ENCODE results near the gene KRTAP5-8.
"Not testable (repeated sequence)": the region's sequence is repeated elsewhere in the genome, so short reads cannot be mapped to it uniquely, and the experiment has no call there.

Gene KRTAP5-8

GRCh38 chr11:71518506-71519471, 19.0 kb upstream of the KRTAP5-8 start:
- DNase-seq, result no peak

GRCh38 chr11:71519546-71519945, 18.3 kb upstream of the KRTAP5-8 start:
- no peak for DNase-seq

- DNase-seq, result no peak
Observed at GRCh38 chr11:71525188-71525937, 12.5 kb upstream of the KRTAP5-8 start.

- DNase-seq, result no peak
Observed at GRCh38 chr11:71525938-71526495, 11.8 kb upstream of the KRTAP5-8 start.

- not testable (repeated sequence) for DNase-seq
Observed at GRCh38 chr11:71526796-71527575, 10.8 kb upstream of the KRTAP5-8 start, which contains the start of gene KRTAP5-7. Gene KRTAP5-7, plus strand, starts transcription at chr11:71527267. Its CDS starts 34 bp downstream, at chr11:71527301.

GRCh38 chr11:71527576-71528210, 10.1 kb upstream of the KRTAP5-8 start:
- no peak for DNase-seq

- DNase-seq, result no peak
Observed at GRCh38 chr11:71530602-71531001, 7.2 kb upstream of the KRTAP5-8 start.

GRCh38 chr11:71532036-71532610, 5.7 kb upstream of the KRTAP5-8 start:
- DNase-seq, result no peak

- not testable (repeated sequence) for DNase-seq
Observed at GRCh38 chr11:71534711-71535608, 2.9 kb upstream of the KRTAP5-8 start.

- no peak for DNase-seq
Observed at GRCh38 chr11:71535825-71536224, 2.0 kb upstream of the KRTAP5-8 start.

- no peak for DNase-seq
Observed at GRCh38 chr11:71537537-71537936, 288 bp upstream of the KRTAP5-8 start.

GRCh38 chr11:71538666-71538990, 803 bp downstream of the KRTAP5-8 start:
- DNase-seq, result no peak

GRCh38 chr11:71539017-71539416, 1.2 kb downstream of the KRTAP5-8 start:
- no peak for DNase-seq

- not testable (repeated sequence) for DNase-seq
Observed at GRCh38 chr11:71539971-71540370, 2.1 kb downstream of the KRTAP5-8 start.

- DNase-seq, result not testable (repeated sequence)
Observed at GRCh38 chr11:71540521-71541304, 2.9 kb downstream of the KRTAP5-8 start.

GRCh38 chr11:71542382-71542781, 4.6 kb downstream of the KRTAP5-8 start:
- DNase-seq, result no peak

GRCh38 chr11:71542879-71543777, 5.3 kb downstream of the KRTAP5-8 start:
- no peak for DNase-seq

- no peak for DNase-seq
Observed at GRCh38 chr11:71543866-71544265, 6.0 kb downstream of the KRTAP5-8 start.

Measured in CD4-positive, alpha-beta T cell treated with Interleukin-17A for 1 hour (primary cell).